ENCODE data around the gene USP7.

- no peak for TF ChIP-seq CTCF (IDR thresholded peaks at IDR 0.05; ENCODE audit: insufficient read depth, low read depth, low read length)
- TF ChIP-seq EZH2 (IDR thresholded peaks at IDR 0.05; ENCODE audit: insufficient read depth, low read length) = no peak
Observed at GRCh38 chr16:8957063-8957397, 6.7 kb downstream of the USP7 start.

All from astrocyte (in vitro differentiated cells and primary cell).